K562 (cell line): Measurements from ENCODE around the gene KIF26A. TPM values are rescaled to one million over a fixed set of nuclear protein-coding genes. Genes with fewer than 3 reads are reported as not detected.

Experiments
- ATAC-seq: fragments of 200-7000 bp; cut with Tn5 transposase; 3 replicates; pipeline ENCODE4 v1.9.1; 2020; ENCODE audit warnings: moderate library complexity
- BruUV-seq: library from RNA; stranded (reverse); fragments of 400-500 nt; replicated peaks from 2 replicates; lab custom pipeline; 2021; lab: Mats Ljungman, UMichigan
- CTCF ChIA-PET: fragments of 300-600 bp; formaldehyde crosslinking; extraction: SDS; loops from one replicate; lab custom pipeline; 2021; ENCODE audit warnings: low intra/inter-chr PET ratio; lab: Yijun Ruan, JAX
- POLR2A ChIA-PET: fragments of 300-600, 350-650 bp; sonication (Branson Sonifier 250); formaldehyde crosslinking; extraction: SDS; loops from one replicate; lab custom pipeline; 2021; ENCODE audit warnings: antibody characterized with exemption, inconsistent platforms; lab: Yijun Ruan, JAX
- DNase-seq, 4 experiments: peaks; one replicate each; pipeline versions ENCODE4 v3.0.0 to v3.0.0-alpha.2; 2011 to 2018; ENCODE audit warnings: low spot score in 3 of 4, mixed read lengths in 3 of 4; ENCODE audit errors: extremely low read depth in 1 of 4
- FAIRE-seq: peaks from 2 replicates; lab custom pipeline; 2011; peaks lifted over from hg19 to GRCh38; lab: Jason Lieb, UNC
- H2AFZ ChIP-seq: 2 replicates; pipeline ENCODE4 v1.6.0; 2011; ENCODE audit warnings: low read depth, low read length, control low read depth, inconsistent platforms
- H3K27ac ChIP-seq: fragments of 200-600 bp; 3 replicates; pipeline ENCODE4 v1.8.0; 2011; ENCODE audit warnings: low read depth, mild to moderate bottlenecking, control low read depth, inconsistent platforms, low read length, moderate library complexity, mixed read lengths; ENCODE audit errors: extremely low read depth
- H3K27me3 ChIP-seq, 2 experiments: fragments of 300-600 bp in 1 of 2; 2 replicates in 1 of 2; 3 replicates in 1 of 2; pipeline versions ENCODE4 v1.6.0 to v1.8.0; 2011; ENCODE audit warnings: inconsistent platforms in 2 of 2, low read length in 2 of 2, mild to moderate bottlenecking in 1 of 2, mixed read lengths in 1 of 2, moderate library complexity in 1 of 2; ENCODE audit not compliant: control insufficient read depth in 2 of 2, insufficient read depth in 2 of 2
- H3K36me3 ChIP-seq: fragments of 300-600 bp; 3 replicates; pipeline ENCODE4 v1.8.0; 2011; ENCODE audit warnings: mild to moderate bottlenecking, low read length, inconsistent platforms; ENCODE audit not compliant: control insufficient read depth, insufficient read depth
- H3K4me1 ChIP-seq, 2 experiments: fragments of 200-600 bp in 1 of 2; replicated peaks in 1 of 2; 2 replicates in 1 of 2; 3 replicates in 1 of 2; pipeline versions ENCODE4 v1.5.1 to v1.8.0; 2011; ENCODE audit warnings: inconsistent platforms in 2 of 2, low read length in 2 of 2, mild to moderate bottlenecking in 1 of 2, mixed read lengths in 1 of 2, moderate library complexity in 1 of 2; ENCODE audit not compliant: control insufficient read depth in 2 of 2, insufficient read depth in 2 of 2
- H3K4me2 ChIP-seq: 2 replicates; pipeline ENCODE4 v1.6.1; 2011; ENCODE audit warnings: low read length, control low read depth, inconsistent platforms, mixed read lengths; ENCODE audit not compliant: insufficient read depth
- H3K4me3 ChIP-seq: fragments of 200-600 bp; sonication (generic), shearing (Covaris generic); 2 replicates; pipeline ENCODE4 v1.5.1; 2016; ENCODE audit warnings: control low read depth, inconsistent platforms
- H3K79me2 ChIP-seq: fragments of 200-600 bp; 3 replicates; pipeline ENCODE4 v1.8.0; 2011; ENCODE audit warnings: low read length, inconsistent platforms; ENCODE audit not compliant: control insufficient read depth, insufficient read depth
- H3K9ac ChIP-seq, 2 experiments: 2 replicates each; pipeline versions ENCODE4 v1.6.0 to v1.6.1; 2011; ENCODE audit warnings: low read depth in 2 of 2, low read length in 2 of 2, control low read depth in 1 of 2, inconsistent platforms in 1 of 2, mild to moderate bottlenecking in 1 of 2, mixed read lengths in 1 of 2; ENCODE audit not compliant: insufficient read depth in 1 of 2
- H3K9me1 ChIP-seq: one replicate; pipeline ENCODE4 v1.6.0; 2011; ENCODE audit warnings: inconsistent platforms, mild to moderate bottlenecking, low read length, moderate library complexity; ENCODE audit not compliant: control insufficient read depth, insufficient read depth
- H3K9me3 ChIP-seq: replicated peaks from 2 replicates; pipeline ENCODE4 v1.5.1; 2011; ENCODE audit warnings: low read depth, low read length, inconsistent platforms; ENCODE audit not compliant: control insufficient read depth, insufficient read depth
- H4K20me1 ChIP-seq: replicated peaks from 2 replicates; pipeline ENCODE4 v1.6.1; 2011; ENCODE audit warnings: low read length, inconsistent platforms, mixed read lengths; ENCODE audit not compliant: control insufficient read depth, insufficient read depth
- DIDO1 ChIP-seq: fragments of 450-650 bp; IDR thresholded peaks from 2 replicates; pipeline ENCODE4 v1.6.1; 2016; ENCODE audit warnings: low read depth, missing biosample characterization, missing genetic modification characterization
- HDAC1 ChIP-seq, 2 experiments: fragments of 450-650 bp; IDR thresholded peaks; 2 replicates each; pipeline ENCODE4 v1.6.1; 2016 to 2017; ENCODE audit warnings: inconsistent platforms in 1 of 2, mild to moderate bottlenecking in 1 of 2, moderate library complexity in 1 of 2
- HMGN3 ChIP-seq: IDR thresholded peaks from 2 replicates; pipeline ENCODE4 v1.6.1; 2011; ENCODE audit warnings: borderline replicate concordance, low read depth, mild to moderate bottlenecking, mixed read lengths, low read length; ENCODE audit not compliant: insufficient read length; ENCODE audit errors: extremely low read depth
- PML ChIP-seq: IDR thresholded peaks from 2 replicates; pipeline ENCODE4 v1.6.1; 2012; ENCODE audit warnings: low read length, inconsistent platforms
- RB1 ChIP-seq: fragments of 450-650 bp; IDR thresholded peaks from 2 replicates; pipeline ENCODE4 v1.6.1; 2017; ENCODE audit warnings: low read depth, mild to moderate bottlenecking
- WGBS: fragments of 100-300 bp; shearing (Covaris generic); methylation state at CpG from one replicate; pipeline ENCODE4 v1.1.6; 2016; ENCODE audit warnings: low coverage, mixed read lengths; ENCODE audit not compliant: insufficient coverage; ENCODE audit errors: missing lambda C conversion rate; 5-methylcytosine and 5-hydroxymethylcytosine counted together
- in situ Hi-C: fragments of 300-500 bp; cut with MboI; formaldehyde crosslinking; loops from 4 replicates; pipeline ENCODE4 v1.15.0; 2018; ENCODE audit warnings: inconsistent platforms, mixed read lengths
- intact Hi-C: fragments of 100-400 bp; cut with micrococcal nuclease; formaldehyde crosslinking; loops from 2 replicates; pipeline ENCODE4 v1.14.2; 2022
- polyA plus RNA-seq, 8 experiments: library from polyadenylated mRNA; depleted of rRNA in 4 of 8; stranded (reverse) in 5 of 8; unstranded in 3 of 8; fragments of >200 nt; fragmentation: Nextera tagmentation in 2 of 8; fragmentation: Illumina TruSeq in 1 of 8; extraction: Ambion mirVana in 2 of 8; extraction: Trizol in 1 of 8; gene quantifications; 2 replicates each; pipeline versions ENCODE4 v1.2.1 to v1.2.3, GENCODE V29; 2011 to 2014; ENCODE audit warnings: inconsistent platforms in 1 of 8, missing spikeins in 1 of 8
- total RNA-seq, 7 experiments: library from RNA; depleted of rRNA in 6 of 7; stranded (reverse); fragments of >200 nt in 6 of 7; fragmentation: Illumina TruSeq in 2 of 7; extraction: Trizol in 2 of 7; gene quantifications; 2 replicates each; pipeline versions ENCODE4 v1.2.1 to v1.2.3, GENCODE V29; 2011 to 2021; ENCODE audit warnings: low replicate concordance in 1 of 7
- TF ChIP-seq, protein P1 (sequence below), 3 experiments: fragments of 200-800 bp in 1 of 3; sonication (Bioruptor generic) in 1 of 3; sonication (generic) in 1 of 3; formaldehyde crosslinking in 1 of 3; IDR thresholded peaks; 2 replicates each; pipeline versions ENCODE4 v1.6.1 to v1.8.0; 2016 to 2022; ENCODE audit warnings: mild to moderate bottlenecking in 2 of 3, missing compliant biosample characterization in 2 of 3, missing genetic modification characterization in 2 of 3, missing genetic modification reagents in 1 of 3
- TF ChIP-seq, protein P2 (sequence below): fragments of 150-350 bp; conservative IDR thresholded peaks from 2 replicates; pipeline ENCODE4 v1.6.1; 2014; ENCODE audit warnings: low read length

The KIF26A gene
- total and polyA plus RNA-seq, 9 of the 15 experiments (the other 6 are each of a cell fraction or from before 2014, with no cell fraction given), result 0.04 TPM; not detected in 8

DNA sequence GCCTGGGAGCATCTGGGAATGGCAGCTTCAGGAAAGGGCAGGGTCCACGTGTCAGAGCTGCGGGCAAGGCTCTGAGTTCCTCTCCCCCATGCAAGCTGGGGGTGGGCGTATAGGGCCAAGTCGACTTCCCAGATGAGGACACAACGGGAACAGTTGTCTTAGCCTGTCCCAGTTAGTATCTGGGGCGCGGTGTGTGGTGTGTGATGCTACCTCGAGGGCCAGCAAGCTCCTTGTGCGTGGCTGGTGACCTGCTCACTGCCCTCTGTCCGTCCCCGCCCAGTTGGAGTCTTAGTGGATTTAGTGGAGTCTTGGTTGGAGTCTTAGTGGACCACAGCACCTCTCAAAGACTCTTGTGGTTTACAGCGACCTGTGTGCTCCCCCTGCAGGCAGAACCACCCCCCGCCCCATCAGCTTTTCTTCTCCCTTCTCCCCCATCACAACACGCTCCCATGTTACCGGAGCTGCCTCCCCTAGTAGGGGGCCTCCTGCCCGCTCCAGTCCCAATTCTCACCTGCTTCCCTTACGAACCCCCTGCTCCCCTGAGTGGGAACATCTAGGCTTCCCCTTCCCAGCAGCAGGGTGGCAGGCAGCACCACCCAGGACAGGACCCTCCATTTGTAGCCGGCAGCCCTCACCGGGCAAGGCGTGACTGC is 44.2 kb upstream of the KIF26A start:
- H3K27me3 ChIP-seq, result peaks cover 0 to 6% of the 10 kb centered on the region in 2 experiments; a peak in 2 of 5 replicates
- no peaks in the 10 kb centered on the region for H3K79me2 ChIP-seq
- no peak overlapping the region for H2AFZ ChIP-seq
- no peak overlapping the region; a peak in 1 of 4 replicates for H3K9ac ChIP-seq
- no peak overlapping the region for H3K27ac ChIP-seq
- no peaks in the 10 kb centered on the region for H4K20me1 ChIP-seq
- 7% methylated on average over 14 of the region's 20 CpGs for WGBS
- FAIRE-seq (no peak), DNase-seq (no peak), ATAC-seq (peak; percentile 10; the same call in 1 of the 3 replicates)
- TF ChIP-seq, protein P1, sequence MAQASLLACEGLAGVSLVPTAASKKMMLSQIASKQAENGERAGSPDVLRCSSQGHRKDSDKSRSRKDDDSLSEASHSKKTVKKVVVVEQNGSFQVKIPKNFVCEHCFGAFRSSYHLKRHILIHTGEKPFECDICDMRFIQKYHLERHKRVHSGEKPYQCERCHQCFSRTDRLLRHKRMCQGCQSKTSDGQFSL (CRISPR knock-in tag; IDR thresholded peaks at IDR 0.05), result no peak
- TF ChIP-seq, protein P1 (tag; IDR thresholded peaks at IDR 0.05), result no peak
- TF ChIP-seq HMGN3 (no peak), HDAC1 (IDR thresholded peaks at IDR 0.05) (no peak), DIDO1 (tag) (no peak), RB1 (no peak), PML (no peak)
- TF ChIP-seq, protein P2, sequence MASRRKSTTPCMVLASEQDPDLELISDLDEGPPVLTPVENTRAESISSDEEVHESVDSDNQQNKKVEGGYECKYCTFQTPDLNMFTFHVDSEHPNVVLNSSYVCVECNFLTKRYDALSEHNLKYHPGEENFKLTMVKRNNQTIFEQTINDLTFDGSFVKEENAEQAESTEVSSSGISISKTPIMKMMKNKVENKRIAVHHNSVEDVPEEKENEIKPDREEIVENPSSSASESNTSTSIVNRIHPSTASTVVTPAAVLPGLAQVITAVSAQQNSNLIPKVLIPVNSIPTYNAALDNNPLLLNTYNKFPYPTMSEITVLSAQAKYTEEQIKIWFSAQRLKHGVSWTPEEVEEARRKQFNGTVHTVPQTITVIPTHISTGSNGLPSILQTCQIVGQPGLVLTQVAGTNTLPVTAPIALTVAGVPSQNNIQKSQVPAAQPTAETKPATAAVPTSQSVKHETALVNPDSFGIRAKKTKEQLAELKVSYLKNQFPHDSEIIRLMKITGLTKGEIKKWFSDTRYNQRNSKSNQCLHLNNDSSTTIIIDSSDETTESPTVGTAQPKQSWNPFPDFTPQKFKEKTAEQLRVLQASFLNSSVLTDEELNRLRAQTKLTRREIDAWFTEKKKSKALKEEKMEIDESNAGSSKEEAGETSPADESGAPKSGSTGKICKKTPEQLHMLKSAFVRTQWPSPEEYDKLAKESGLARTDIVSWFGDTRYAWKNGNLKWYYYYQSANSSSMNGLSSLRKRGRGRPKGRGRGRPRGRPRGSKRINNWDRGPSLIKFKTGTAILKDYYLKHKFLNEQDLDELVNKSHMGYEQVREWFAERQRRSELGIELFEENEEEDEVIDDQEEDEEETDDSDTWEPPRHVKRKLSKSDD, result no peak
- in situ Hi-C loops, result no loop called here
- no peak overlapping the region for H3K4me3 ChIP-seq
- ChIA-PET POLR2A (no interaction called here), CTCF (interaction anchor here (0.6 to 2.3 kb wide), 3 partner anchors 16 to 546 kb away, joined by 4 to 12 read pairs (median 6); no protein-coding TSS in a partner anchor)
- H3K9me1 ChIP-seq, result no peaks in the 10 kb centered on the region
- no peaks in the 10 kb centered on the region for H3K9me3 ChIP-seq
- no TSS peak for BruUV-seq
- no peak overlapping the region for H3K4me2 ChIP-seq
- H3K36me3 ChIP-seq, result no peaks in the 10 kb centered on the region
- peaks cover 0 to 23% of the 10 kb centered on the region in 2 experiments; a peak in 2 of 5 replicates for H3K4me1 ChIP-seq
- intact Hi-C loops, result loop anchor here (5.0 kb wide), 1 partner anchor 468 kb away; no protein-coding TSS in a partner anchor
